Endothelial cell of umbilical vein (primary cell): ENCODE results near the gene NF2. TPM values are rescaled to one million over a fixed set of nuclear protein-coding genes. Genes with fewer than 3 reads are reported as not detected.

Experiments used
- BruUV-seq: library from RNA; stranded (reverse); fragments of 400-500 nt; replicated peaks from 2 replicates; lab custom pipeline; 2021; lab: Mats Ljungman, UMichigan
- CTCF ChIA-PET: fragments of 300-600, 350-600 bp; sonication (Branson Sonifier 250); formaldehyde crosslinking; loops from one replicate; lab custom pipeline; 2021; ENCODE audit warnings: antibody characterized with exemption, inconsistent platforms; lab: Charles Lee
- POLR2A ChIA-PET: fragments of 300-600, 350-600 bp; sonication (Branson Sonifier 250); formaldehyde crosslinking; loops from one replicate; lab custom pipeline; 2021; ENCODE audit warnings: antibody characterized with exemption, inconsistent platforms; lab: Charles Lee
- DNase-seq: peaks from one replicate; pipeline ENCODE4 v3.0.0-alpha.2; 2011; ENCODE audit warnings: low read depth, low spot score
- FAIRE-seq: peaks from 2 replicates; lab custom pipeline; 2011; peaks lifted over from hg19 to GRCh38; lab: Jason Lieb, UNC
- H2AFZ ChIP-seq: 2 replicates; pipeline ENCODE4 v1.6.0; 2012; ENCODE audit warnings: low read depth, low read length, control low read depth, inconsistent platforms
- H3K27ac ChIP-seq: 2 replicates; pipeline ENCODE4 v1.5.1; 2011; ENCODE audit warnings: low read depth, mild to moderate bottlenecking, control low read depth, low read length, moderate library complexity; ENCODE audit not compliant: insufficient read depth
- H3K27me3 ChIP-seq, 2 experiments: 2 replicates each; pipeline versions ENCODE4 v1.6.0 to v1.6.1; 2011; ENCODE audit warnings: low read length in 2 of 2, mixed read lengths in 1 of 2; ENCODE audit not compliant: control insufficient read depth in 2 of 2, insufficient read depth in 2 of 2
- H3K36me3 ChIP-seq, 2 experiments: 2 replicates in 1 of 2; 3 replicates in 1 of 2; pipeline ENCODE4 v1.5.1; 2011; ENCODE audit warnings: low read length in 2 of 2, mild to moderate bottlenecking in 1 of 2, moderate library complexity in 1 of 2; ENCODE audit not compliant: control insufficient read depth in 2 of 2, insufficient read depth in 2 of 2; ENCODE audit errors: extremely low read depth in 1 of 2
- H3K4me1 ChIP-seq: 3 replicates; pipeline ENCODE4 v1.5.1; 2011; ENCODE audit warnings: mild to moderate bottlenecking, low read length; ENCODE audit not compliant: control insufficient read depth, insufficient read depth; ENCODE audit errors: extremely low read depth
- H3K4me2 ChIP-seq: 2 replicates; pipeline ENCODE4 v1.6.1; 2011; ENCODE audit warnings: low read length, control low read depth, mixed read lengths; ENCODE audit not compliant: insufficient read depth
- H3K4me3 ChIP-seq, 3 experiments: fragments of 200-600 bp in 1 of 3; sonication (generic), shearing (Covaris generic) in 1 of 3; replicated peaks in 1 of 3; 2 replicates each; pipeline ENCODE4 v1.5.1; 2011 to 2016; ENCODE audit warnings: control low read depth in 3 of 3, low read length in 3 of 3, mild to moderate bottlenecking in 2 of 3, inconsistent platforms in 1 of 3, low read depth in 1 of 3, moderate library complexity in 1 of 3; ENCODE audit not compliant: insufficient read depth in 1 of 3
- H3K79me2 ChIP-seq: 2 replicates; pipeline ENCODE4 v1.6.0; 2012; ENCODE audit warnings: low read length, inconsistent platforms; ENCODE audit not compliant: control insufficient read depth, insufficient read depth
- H3K9ac ChIP-seq: replicated peaks from 2 replicates; pipeline ENCODE3; 2011; ENCODE audit warnings: low read length, control low read depth; ENCODE audit not compliant: insufficient read depth; ENCODE audit errors: extremely low read depth
- H3K9me1 ChIP-seq: replicated peaks from 3 replicates; pipeline ENCODE4 v1.6.0; 2011; ENCODE audit warnings: mild to moderate bottlenecking, low read length; ENCODE audit not compliant: control insufficient read depth, insufficient read depth; ENCODE audit errors: extremely low read depth
- H3K9me3 ChIP-seq: replicated peaks from 2 replicates; pipeline ENCODE4 v1.5.1; 2012; ENCODE audit warnings: low read length, inconsistent platforms; ENCODE audit not compliant: control insufficient read depth, insufficient read depth
- H4K20me1 ChIP-seq: replicated peaks from 2 replicates; pipeline ENCODE3; 2011; ENCODE audit warnings: mild to moderate bottlenecking, low read length; ENCODE audit not compliant: control insufficient read depth, insufficient read depth; ENCODE audit errors: extremely low read depth
- CTCF ChIP-seq, 2 donors: IDR thresholded peaks; 1 replicate in 1 of 2; 2 replicates in 1 of 2; pipeline ENCODE4 v1.5.1; 2011; ENCODE audit warnings: low read length in 2 of 2, mild to moderate bottlenecking in 2 of 2, moderate library complexity in 2 of 2, control low read depth in 1 of 2, inconsistent platforms in 1 of 2, low read depth in 1 of 2; ENCODE audit not compliant: insufficient read depth in 1 of 2; ENCODE audit errors: extremely low read depth in 1 of 2
- EZH2 ChIP-seq: IDR thresholded peaks from 2 replicates; pipeline ENCODE4 v1.6.1; 2012; ENCODE audit warnings: borderline replicate concordance, low read depth, mild to moderate bottlenecking, moderate library complexity, low read length, inconsistent platforms; ENCODE audit not compliant: severe bottlenecking
- FOS ChIP-seq: IDR thresholded peaks from 2 replicates; pipeline ENCODE4 v1.6.1; 2011; ENCODE audit warnings: mild to moderate bottlenecking, low read length, moderate library complexity, borderline replicate concordance; ENCODE audit not compliant: insufficient read depth
- GATA2 ChIP-seq: IDR thresholded peaks from 2 replicates; pipeline ENCODE4 v1.7.0; 2011; ENCODE audit warnings: low read depth, mild to moderate bottlenecking, moderate library complexity, mixed read lengths, low read length; ENCODE audit not compliant: insufficient read length, insufficient read depth
- JUN ChIP-seq: IDR thresholded peaks from 2 replicates; pipeline ENCODE4 v1.6.1; 2011; ENCODE audit warnings: borderline replicate concordance, low read depth; ENCODE audit not compliant: insufficient read length, insufficient read depth
- MAX ChIP-seq: IDR thresholded peaks from 2 replicates; pipeline ENCODE4 v1.6.1; 2011; ENCODE audit not compliant: insufficient read depth, insufficient read length
- POLR2AphosphoS5 ChIP-seq: IDR thresholded peaks from 2 replicates; pipeline ENCODE4 v1.6.1; 2012; ENCODE audit warnings: low read depth, mild to moderate bottlenecking, control low read depth, low read length, moderate library complexity; ENCODE audit not compliant: insufficient read depth
- dilution Hi-C: fragments of 300-500 bp; cut with MboI; formaldehyde crosslinking; loops from one replicate; pipeline ENCODE4 v1.15.0; 2019; ENCODE audit warnings: low sequenced_read_pairs; ENCODE audit not compliant: extremely low pct_ligation_motif_present
- intact Hi-C: fragments of 100-400 bp; cut with micrococcal nuclease; formaldehyde crosslinking; loops from one replicate; pipeline ENCODE4 v1.10.0; 2022
- polyA plus RNA-seq, 4 experiments: library from polyadenylated mRNA; depleted of rRNA in 3 of 4; stranded (reverse) in 3 of 4; unstranded in 1 of 4; fragments of >200 nt; gene quantifications; 2 replicates each; pipeline versions ENCODE4 v1.2.1 to v1.2.3, GENCODE V29; 2011 to 2012; ENCODE audit warnings: missing spikeins in 1 of 4
- total RNA-seq: library from RNA; stranded (reverse); gene quantifications from 2 replicates; pipeline ENCODE4 v1.2.3, GENCODE V29; 2021

Gene NF2
- total and polyA plus RNA-seq, 2 donors (not counting 3 experiments of a cell fraction or from before 2014, with no cell fraction given), result 27.8 to 115 TPM

GRCh38 chr22:29700900-29701154 is 97.4 kb downstream of the NF2 start:
- Histone ChIP-seq H3K9me1 (no peaks in the 10 kb centered on the region), H3K4me3 (no peak overlapping the region), H2AFZ (no peak overlapping the region), H3K9me3 (no peaks in the 10 kb centered on the region), H3K36me3 (peaks cover 0 to 2% of the 10 kb centered on the region in 2 experiments), H3K4me2 (no peak overlapping the region), H4K20me1 (no peaks in the 10 kb centered on the region), H3K27ac (no peak overlapping the region), H3K9ac (no peak overlapping the region), H3K4me1 (peaks cover 10% of the 10 kb centered on the region), H3K27me3 (peaks cover 15% of the 10 kb centered on the region in 2 experiments), H3K79me2 (no peaks in the 10 kb centered on the region)
- DNase-seq (no peak), FAIRE-seq (no peak)
- CTCF ChIA-PET, result interaction anchor here (0.6 to 2.8 kb wide), 11 partner anchors 12 to 388 kb away, joined by 3 to 30 read pairs (median 4); no protein-coding TSS in a partner anchor
- POLR2A ChIA-PET, result no interaction called here
- dilution Hi-C loops, result no loop called here
- TF ChIP-seq MAX (no peak), JUN (no peak), CTCF (IDR thresholded peaks at IDR 0.05; ENCODE audit: extremely low read depth in 1 of 2, insufficient read depth in 1 of 2, low read depth in 1 of 2, low read length in 2 of 2) (no peak), POLR2AphosphoS5 (no peak), GATA2 (no peak), EZH2 (no peak), FOS (no peak)
- intact Hi-C loops, result loop anchor here (5.0 kb wide), 1 partner anchor 386 kb away; no protein-coding TSS in a partner anchor
- no TSS peak for BruUV-seq
